HG03103 (cell line): ENCODE results near the gene DNAJC25.
"Not testable (repeated sequence)": the region's sequence is repeated elsewhere in the genome, so short reads cannot be mapped to it uniquely, and the experiment has no call there.

Source experiments
- ATAC-seq: cut with Tn5 transposase; IDR thresholded peaks from one replicate; pipeline ENCODE4 v1.9.1; 2021; ENCODE audit warnings: low read depth; ENCODE audit not compliant: unreplicated experiment

DNAJC25 gene

DNA sequence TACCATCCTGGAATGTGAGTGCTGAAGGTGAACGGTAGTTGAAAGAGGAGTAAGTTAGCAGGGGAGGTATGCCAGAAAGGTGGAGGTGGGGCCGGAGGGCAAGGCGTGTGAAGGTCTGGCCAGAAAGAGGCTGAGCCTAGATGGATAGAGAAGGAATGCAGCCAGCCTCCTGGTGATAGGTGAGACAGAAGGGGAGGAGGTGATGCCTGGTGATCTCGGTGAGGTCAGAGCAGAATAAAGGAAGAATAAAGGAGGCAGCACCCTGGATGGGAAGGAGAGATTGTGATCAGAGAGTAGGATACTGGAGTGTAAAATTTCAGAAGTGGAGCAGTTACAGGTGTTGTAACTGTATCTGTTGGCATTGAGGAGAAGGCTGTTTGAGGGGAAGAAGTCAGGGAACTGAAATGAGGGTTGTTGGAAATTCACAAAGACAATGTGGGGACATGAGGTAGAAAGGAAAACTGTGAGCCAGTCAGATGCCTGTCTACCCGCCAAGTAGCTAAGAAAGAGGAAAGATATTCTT, 32.2 kb downstream of the DNAJC25 start:
- no peak for ATAC-seq

DNA sequence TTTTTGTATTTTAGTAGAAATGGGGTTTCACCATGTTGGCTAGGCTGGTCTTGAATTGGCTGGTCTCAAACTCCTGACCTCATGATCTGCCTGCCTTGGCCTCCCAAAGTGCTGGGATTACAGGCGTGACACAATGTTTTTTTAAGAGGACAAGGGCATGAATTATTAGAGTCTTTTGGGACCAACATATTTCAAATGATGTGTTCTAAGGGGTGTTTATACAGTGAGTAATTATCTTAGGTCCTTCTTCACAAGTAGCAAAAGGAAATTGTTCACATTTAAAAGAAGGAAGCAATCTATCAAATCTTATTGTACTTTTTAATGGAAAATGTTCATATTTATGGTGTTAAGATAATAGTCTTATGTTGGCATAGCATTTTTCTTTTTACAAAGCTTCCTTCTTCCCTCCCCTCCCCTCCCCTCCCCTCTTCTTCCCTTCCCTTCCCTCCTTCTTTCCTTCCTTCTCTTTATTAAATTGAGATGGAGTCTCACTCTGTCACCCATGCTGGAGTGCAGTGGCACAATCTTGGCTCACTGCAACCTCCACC, 37.0 kb downstream of the DNAJC25 start:
- no peak for ATAC-seq

DNA sequence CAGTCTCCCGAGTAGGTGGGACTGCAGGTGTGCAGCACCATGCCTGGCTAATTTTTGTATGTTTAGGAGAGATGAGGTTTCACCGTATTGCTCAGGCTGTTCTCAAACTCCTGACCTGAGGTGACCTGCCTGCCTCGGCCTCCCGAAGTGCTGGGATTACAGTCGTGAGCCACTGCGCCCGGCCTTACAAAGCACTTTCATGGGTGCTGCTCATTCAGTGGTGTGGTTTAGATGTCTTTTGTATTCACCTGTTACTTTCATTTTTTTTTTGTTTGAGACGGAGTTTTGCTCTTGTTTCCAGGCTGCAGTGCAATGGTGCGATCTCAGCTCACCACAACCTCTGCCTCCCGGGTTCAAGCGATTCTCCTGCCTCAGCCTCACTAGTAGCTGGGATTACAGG, 37.5 kb downstream of the DNAJC25 start:
- ATAC-seq: not testable (repeated sequence)

DNA sequence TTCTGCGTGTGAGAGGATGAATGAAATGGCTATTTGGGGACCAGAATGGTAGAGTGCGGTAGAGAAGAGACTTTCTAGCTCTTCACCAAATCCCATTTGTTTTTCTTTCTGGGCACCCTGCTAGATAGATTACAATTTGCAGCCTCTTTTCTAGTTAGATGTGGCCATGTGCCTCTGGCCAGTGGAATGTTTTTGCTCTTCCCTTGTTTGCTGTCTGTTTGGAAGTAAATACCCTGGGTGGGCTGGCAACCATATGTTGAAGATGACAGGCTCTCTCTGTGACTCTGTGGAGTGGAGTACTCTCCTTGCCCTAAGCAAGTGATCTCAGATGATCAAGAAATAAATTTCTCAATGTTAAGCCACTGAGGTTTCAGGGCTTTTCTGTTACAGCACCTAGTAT, 43.2 kb downstream of the DNAJC25 start:
- ATAC-seq: no peak

DNA sequence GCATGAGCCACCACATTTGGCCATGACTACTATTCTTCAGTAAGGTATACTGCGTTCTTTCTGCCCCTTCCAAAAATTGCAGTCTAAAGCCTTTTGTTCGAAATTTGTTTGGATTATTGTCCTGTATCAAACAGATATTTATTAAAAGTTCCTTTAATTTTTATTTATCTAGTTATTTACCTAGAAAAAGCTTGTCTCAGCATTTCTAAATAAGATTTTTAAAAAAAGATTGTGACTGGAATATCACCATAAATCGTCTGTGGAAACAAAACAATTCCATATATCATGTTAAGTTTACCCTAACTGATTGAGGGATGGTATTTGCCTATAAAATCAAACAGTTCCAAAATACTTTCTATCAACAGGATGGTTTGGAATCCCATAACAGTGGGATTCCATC, 45.0 kb downstream of the DNAJC25 start:
- no peak for ATAC-seq

DNA sequence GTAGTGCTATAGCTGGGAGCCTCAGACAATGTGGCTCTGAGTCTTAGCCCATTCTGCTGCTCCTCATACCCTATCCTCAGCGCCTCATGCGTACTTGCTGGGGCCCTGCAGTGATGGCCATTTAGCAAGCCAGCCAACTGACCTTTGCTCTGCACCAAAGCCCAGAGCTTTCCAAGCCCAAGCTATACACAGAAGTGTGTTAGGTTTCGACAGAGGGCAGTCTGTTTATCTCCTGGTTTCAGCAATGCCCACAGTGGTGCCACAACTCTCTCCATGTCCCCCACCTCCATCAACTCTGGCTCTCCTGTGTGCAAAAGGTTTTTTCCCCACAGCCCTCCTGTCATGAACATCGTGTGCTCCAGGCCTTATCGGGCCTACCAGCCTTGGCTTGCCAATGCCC, 47.2 kb downstream of the DNAJC25 start:
- no peak for ATAC-seq

DNA sequence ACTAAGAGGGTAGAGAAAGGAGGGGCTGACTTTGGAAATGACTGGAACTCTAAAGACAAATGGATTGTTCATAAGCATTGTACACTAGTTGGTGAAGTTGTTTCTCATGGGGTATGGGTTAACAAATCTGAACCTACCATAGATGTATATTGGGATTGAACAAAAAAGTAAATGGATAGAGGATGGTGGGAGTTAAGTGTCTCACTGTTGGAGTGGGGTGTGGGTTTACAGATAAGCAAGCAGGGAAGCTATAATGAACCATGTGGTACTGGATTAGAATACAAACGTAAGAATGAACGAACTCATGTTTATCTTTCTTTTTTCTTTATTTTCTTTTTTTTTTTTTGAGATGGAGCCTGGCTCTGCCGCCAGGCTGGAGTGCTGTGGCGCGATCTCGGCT, 48.1 kb downstream of the DNAJC25 start:
- no peak for ATAC-seq

DNA sequence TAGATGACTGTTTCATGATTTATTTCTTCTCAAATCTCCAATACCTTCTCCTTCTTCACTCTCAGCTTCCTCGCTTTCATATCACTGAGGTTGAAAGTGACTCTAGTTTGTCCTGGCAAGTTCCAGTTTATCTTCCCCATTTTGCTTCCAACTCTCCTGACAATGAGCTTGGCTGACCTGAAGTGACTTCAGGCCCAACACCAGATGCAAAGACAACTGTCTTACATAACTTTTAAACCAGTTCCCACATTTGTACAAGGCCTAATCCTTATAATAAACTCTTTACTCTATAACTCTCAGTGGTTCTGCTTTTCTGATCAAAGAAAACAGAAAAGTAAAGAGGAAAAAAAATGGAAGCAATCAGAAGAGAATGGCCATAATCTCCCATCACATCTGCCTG, 52.3 kb downstream of the DNAJC25 start:
- ATAC-seq: no peak

DNA sequence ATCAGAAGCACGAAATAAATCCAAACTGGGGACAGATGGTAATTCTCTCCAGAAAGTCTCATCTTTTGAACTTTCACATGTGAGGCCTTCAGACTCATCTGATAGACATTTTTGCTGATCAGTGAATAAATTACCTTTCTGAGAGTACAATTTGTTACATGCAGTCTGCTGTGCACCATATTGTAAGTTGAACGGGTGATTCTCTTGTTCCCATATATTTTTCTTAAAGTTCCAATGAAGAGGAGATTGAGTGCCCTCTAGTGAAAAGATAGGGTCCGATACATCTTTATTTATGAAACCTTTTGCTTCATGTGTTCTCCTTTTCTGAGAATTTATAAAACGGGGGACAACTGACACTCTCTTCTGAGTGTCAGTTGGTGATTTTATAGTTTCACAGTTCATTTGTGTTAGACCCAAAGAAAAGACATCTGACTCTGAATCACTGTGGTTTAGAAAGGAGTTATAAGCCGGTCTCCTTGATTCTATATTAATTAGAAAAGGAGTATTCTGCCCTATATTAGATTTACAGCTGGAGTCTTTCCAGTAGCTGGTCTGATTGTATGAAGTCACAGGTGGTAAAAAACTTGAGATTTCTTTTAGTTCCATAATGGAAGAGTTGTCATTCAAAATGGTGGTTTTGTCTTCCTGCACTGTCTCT, 60.7 kb downstream of the DNAJC25 start:
- no peak for ATAC-seq

DNA sequence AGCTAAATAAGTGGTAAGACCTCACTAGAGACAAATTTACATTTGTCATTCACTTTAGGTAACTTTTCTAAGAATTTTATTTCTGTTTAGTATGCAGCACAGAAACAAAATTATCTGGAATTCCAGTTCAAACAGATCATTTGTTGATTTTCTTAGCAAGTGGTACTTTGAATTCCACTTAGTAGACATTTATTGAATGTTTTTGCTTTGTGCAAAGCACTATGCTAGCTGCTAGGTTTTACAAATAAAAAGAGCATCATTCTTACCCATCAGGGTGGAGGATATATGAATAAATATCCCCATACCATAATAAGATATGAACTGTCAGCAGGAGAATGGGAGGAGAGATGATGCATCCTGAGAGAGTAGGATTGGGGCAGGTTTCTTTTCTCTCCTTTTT, 65.7 kb downstream of the DNAJC25 start:
- ATAC-seq: no peak

DNA sequence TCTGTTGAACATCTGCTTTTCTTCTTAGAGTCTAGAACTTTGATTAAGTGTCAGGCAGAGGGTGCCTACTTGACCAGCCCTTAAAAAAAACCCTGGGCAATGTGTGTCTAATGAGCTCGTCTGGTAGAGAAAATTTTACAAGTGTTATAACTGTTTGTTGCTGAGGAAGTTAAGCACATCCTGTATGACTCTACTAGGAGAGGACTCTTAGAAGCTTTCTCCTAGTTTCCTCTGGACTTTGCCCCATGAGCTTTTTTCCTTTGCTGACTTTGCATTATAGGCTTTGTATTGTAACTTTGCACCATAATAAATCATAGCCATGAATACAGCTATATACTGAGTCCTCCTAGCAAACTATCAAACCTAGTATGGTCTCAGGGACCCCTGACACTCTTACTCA, 69.6 kb downstream of the DNAJC25 start:
- ATAC-seq: no peak
